AG09309 (cell line): ENCODE data around the gene KRT77.
"Not testable (repeated sequence)": the region's sequence is repeated elsewhere in the genome, so short reads cannot be mapped to it uniquely, and the experiment has no call there.

ENCODE experiments used
- DNase-seq: peaks from one replicate; pipeline ENCODE4 v3.0.0-alpha.2; 2010; ENCODE audit warnings: low read depth
- H3K4me3 ChIP-seq: 2 replicates; pipeline ENCODE4 v1.5.1; 2011; ENCODE audit warnings: mild to moderate bottlenecking, low read depth, low read length, moderate library complexity; ENCODE audit not compliant: control insufficient read depth
- TF ChIP-seq, protein P1 (sequence below): IDR thresholded peaks from 2 replicates; pipeline ENCODE4 v1.5.1; 2011; ENCODE audit warnings: mild to moderate bottlenecking, low read depth, low read length, inconsistent platforms; ENCODE audit not compliant: insufficient read depth, control insufficient read depth; ENCODE audit errors: missing control alignments

Gene KRT77

DNA sequence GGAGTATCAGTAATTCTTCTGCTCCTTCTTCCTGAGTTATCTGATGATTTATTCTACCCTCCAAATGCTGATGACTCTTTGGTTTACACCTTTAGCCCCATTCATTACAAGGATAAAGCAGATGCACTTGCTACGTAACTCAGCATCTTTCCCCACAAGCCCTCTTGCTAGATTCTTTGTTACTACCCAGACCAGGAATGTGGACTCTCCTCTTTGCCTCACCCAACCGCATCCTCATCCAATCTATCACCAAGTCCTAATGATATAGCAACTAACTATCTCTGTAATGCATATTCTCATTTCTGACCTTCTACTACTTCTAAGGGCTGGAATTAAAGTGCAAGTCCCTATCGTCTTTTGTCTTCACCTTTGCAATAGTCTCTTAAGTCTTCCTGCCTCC is 32.4 kb downstream of the KRT77 start:
- no peak overlapping the region for H3K4me3 ChIP-seq
- no peak for DNase-seq
- TF ChIP-seq, protein P1, sequence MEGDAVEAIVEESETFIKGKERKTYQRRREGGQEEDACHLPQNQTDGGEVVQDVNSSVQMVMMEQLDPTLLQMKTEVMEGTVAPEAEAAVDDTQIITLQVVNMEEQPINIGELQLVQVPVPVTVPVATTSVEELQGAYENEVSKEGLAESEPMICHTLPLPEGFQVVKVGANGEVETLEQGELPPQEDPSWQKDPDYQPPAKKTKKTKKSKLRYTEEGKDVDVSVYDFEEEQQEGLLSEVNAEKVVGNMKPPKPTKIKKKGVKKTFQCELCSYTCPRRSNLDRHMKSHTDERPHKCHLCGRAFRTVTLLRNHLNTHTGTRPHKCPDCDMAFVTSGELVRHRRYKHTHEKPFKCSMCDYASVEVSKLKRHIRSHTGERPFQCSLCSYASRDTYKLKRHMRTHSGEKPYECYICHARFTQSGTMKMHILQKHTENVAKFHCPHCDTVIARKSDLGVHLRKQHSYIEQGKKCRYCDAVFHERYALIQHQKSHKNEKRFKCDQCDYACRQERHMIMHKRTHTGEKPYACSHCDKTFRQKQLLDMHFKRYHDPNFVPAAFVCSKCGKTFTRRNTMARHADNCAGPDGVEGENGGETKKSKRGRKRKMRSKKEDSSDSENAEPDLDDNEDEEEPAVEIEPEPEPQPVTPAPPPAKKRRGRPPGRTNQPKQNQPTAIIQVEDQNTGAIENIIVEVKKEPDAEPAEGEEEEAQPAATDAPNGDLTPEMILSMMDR, result no peak

DNA sequence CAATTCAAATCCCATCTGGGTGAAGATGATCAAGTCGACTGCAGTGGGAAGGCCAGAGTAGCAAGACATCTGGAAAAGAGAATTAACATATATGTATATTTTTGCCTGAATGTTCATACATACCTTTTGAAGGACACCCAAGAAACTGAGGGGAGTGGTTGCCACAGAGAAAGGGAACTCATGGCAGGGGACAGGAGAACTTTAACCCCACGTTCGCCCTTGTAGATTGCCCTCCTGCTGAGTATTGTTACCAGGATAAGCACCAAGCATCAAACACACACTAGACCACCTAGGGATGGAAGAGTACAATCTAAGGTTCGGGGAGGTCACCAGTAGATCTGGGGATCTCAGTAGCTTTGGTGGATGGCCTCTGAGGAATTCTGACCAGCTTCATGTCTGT is 32.8 kb downstream of the KRT77 start:
- H3K4me3 ChIP-seq, result no peak overlapping the region
- DNase-seq, result no peak
- TF ChIP-seq, protein P1, result no peak

DNA sequence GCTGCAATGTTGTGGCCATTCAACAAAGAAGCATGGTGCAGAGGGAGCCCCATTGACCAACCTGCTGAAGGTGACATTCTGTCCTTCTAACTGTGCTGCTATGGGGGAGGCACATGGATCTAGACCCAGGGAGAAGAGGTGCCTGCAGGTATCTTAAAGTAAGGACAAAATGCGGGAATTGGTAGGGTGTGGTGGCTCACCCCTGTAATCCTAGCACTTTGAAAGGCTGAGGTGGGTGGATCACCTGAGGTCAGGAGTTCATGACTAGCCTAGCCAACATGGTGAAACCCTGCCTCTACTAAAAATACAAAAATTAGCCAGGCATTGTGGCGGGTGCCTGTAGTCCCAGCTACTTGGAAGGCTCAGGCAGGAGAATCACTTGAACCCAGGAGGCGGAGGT is 33.4 kb downstream of the KRT77 start:
- H3K4me3 ChIP-seq, DNase-seq: not testable (repeated sequence)

DNA sequence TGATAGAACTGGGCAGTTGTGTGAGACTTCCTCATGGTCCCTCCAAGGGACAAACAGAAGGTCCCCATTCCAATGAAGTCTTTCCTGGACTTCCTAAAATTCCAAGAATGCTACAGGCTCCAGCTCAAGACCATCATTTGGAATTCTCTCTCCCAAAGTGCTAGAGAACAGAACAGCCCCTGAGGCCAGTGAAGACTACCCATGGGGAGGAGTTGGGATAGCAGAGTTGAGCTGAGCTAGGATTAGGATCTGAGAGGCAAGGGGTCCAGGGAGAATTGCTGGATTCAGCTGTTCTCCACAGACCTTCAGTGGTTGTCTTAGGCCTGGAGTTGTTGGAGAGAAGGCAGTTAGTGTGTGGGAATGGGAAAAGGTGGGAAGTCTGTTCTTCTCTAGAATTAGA is 33.9 kb downstream of the KRT77 start:
- no peak overlapping the region for H3K4me3 ChIP-seq
- DNase-seq, result no peak
- TF ChIP-seq, protein P1, result no peak

DNA sequence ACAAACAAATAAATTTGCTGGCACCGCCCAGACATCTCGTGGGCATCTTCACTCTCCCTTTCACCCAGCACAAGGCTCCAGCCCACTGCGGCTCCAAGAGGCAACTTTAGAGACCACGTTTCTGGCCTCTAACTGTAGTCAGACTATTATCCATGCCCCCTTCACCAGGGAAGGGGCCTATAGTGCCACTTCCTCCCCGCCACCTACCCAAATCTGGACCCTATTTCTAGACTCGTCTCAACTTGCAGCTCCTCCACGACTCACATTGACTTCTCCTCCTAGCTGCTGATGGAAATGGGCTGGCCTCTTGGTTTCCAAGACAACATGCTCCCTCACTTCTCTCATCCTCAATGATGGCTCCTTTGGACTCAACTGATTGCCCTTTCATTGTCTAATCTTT is 35.4 kb downstream of the KRT77 start:
- no peak for DNase-seq
- H3K4me3 ChIP-seq, result no peak overlapping the region
- TF ChIP-seq, protein P1, result no peak

DNA sequence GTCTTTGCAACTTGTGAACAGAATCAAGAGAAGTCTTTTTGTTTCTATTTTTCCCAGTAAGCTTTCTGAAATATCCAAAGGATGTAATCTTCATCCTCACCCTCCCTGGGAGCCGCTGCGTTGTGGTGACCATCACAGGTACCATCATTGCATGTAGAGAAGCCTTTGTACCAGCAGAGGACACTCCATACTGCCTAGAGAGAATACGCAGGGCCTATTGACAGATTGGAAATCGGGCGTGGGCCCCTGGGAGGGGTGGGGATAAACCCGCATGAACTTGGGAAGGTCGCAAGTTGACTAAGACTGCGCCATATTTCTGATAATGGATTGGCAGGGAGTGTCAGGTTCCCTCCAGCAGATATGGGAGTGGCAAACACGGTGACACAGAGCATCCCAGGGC is 35.8 kb downstream of the KRT77 start:
- no peak overlapping the region for H3K4me3 ChIP-seq
- TF ChIP-seq, protein P1, result peak; percentile 37
- DNase-seq, result no peak

DNA sequence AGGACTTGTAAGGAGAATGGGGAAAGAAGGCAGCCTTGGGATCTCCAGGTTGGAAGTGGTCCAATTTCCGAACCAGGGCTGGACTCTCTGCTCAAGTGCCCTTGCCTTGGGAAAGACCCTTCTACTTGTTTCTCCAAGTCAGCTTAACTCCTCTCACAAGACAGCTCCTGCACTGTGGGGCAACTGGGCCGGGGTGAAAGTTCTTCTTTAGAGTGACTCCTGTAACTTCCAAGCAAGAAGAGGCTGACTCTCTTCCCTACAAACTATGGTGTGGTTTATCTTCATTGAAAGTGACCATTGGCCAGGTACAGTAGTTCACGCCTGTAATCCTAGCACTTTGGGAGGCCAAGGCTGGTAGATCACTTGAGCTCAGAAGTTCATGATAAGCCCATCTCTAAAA is 36.9 kb downstream of the KRT77 start:
- no peak overlapping the region for H3K4me3 ChIP-seq
- TF ChIP-seq, protein P1, result no peak
- DNase-seq, result no peak

DNA sequence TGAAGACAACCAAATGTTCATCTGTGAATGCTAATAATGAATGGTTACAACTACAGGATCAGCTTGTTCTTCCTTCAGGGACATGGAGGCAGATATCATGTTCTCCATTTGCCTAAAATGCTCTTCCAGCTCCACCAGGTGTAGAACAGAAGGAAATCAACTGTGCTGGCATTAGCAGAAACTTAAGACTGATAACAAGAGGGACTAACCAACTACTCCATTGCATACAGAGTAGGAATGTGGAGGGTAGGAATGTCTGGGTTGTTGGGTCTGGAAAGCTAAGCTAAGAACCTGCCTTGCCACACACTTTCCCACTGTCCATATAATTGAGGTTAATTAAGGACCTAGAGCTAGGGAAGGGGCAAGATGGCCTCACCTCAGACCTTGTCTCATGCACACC is 39.9 kb downstream of the KRT77 start:
- H3K4me3 ChIP-seq, result no peak overlapping the region
- no peak for DNase-seq
- TF ChIP-seq, protein P1, result no peak
